COLO668 (cell line): Measurements from ENCODE around the gene GALE.
"Not testable (repeated sequence)": the region's sequence is repeated elsewhere in the genome, so short reads cannot be mapped to it uniquely, and the experiment has no call there.

Source experiments
- DNase-seq: peaks from one replicate; lab custom pipeline; 2025; ENCODE audit not compliant: unreplicated experiment; lab: John Stamatoyannopoulos, UW

Gene GALE

DNA sequence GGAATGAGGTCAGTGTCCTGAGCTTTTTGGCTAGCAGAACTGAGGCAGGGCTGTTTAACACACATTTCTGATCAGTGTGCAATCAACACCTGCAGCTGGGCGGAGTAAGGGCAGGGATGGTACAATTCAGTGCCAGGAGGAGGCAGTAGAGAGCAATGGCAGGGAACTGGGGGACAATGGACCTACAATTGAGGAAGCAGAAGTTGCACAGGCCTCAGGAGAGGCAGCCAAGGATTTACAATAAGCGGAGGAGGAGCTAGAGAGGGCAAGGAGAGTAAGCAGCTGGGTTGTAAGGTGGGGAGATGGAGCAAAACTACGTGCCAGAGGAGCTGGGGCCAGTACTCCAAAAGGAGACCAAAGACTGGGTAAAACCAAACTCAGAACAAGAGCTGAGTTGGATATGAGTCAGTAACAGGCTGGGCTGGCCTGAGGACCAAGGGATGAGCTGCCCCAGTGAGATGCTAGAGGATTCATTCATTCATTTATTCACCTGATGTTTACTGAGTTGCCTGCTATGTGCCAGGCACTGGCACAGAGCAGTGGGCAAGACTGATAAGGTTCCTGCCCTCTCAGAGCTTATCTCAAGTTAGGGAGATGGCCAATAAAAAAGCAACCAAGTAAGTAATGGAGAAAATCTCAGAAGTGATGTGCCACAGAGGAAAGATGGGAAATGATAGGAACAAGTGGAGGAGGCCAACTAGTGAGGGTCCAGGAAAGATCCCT, 10.4 kb upstream of the GALE start:
- DNase-seq: peak; percentile 60

DNA sequence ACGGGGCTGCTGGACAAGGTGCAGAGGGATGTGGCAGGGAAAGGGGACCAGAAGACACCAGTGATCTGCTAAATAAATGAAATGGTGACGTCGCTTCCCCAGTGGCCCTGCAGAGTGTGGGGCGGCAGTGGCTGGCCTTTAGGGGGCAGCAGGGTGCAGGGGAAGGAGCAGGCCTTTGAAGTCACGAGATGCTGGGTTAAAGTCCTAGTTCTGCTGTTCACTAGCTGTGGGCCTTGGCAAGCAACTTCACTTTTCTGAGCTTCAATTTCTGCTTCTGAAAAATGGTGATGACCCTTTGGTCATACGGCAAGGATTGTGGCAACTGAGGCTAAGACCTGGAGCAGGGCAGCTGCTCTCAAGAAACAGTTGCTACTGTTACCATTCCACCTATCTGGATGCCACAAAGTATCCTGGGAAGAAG, 9.2 kb upstream of the GALE start:
- DNase-seq: peak; percentile 90

DNA sequence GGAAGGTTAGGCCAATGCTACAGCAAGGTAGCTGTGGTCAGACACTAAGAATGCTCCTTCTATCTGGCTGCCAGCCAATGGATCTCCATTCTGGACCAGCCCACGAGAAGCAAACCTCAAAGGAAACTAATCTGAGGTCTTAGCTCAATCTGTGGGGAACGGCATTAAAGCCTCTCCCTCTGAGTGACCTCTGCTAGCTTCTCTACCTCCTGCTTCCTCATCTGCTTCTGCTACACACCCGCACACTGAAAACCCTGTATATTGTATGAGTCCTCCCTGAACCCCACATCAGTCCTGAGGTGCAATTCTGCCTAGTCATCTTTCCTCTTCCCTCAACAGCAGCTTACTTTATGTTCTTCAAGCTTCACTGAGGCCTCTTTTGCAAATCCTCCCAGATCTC, 6.9 kb upstream of the GALE start:
- no peak for DNase-seq

- no peak for DNase-seq
Observed at GRCh38 chr1:23806280-23806679, 5.7 kb upstream of the GALE start.

- DNase-seq: no peak
Observed at GRCh38 chr1:23805025-23805424, 4.5 kb upstream of the GALE start.

- DNase-seq: no peak
Observed at GRCh38 chr1:23804183-23804835, 3.8 kb upstream of the GALE start.

DNA sequence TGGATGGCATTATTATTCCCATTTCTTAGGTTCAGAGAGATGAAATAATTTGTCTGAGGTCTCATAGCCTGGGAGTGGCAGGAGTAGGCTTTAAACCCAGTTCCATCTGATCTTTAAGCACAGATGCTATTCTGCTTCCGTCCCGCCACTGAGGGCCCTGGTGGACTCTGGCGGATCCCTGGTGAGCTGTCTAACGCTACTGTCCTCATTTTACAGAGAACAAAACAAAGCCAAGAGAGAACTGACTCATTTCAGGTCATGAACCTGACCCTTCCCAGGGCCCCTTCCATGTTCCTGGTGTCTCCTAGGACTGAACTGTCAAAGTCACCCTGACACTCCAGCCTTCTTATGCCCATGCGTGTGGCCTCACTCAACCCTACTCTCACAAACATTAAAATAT, 3.1 kb upstream of the GALE start:
- no peak for DNase-seq

DNA sequence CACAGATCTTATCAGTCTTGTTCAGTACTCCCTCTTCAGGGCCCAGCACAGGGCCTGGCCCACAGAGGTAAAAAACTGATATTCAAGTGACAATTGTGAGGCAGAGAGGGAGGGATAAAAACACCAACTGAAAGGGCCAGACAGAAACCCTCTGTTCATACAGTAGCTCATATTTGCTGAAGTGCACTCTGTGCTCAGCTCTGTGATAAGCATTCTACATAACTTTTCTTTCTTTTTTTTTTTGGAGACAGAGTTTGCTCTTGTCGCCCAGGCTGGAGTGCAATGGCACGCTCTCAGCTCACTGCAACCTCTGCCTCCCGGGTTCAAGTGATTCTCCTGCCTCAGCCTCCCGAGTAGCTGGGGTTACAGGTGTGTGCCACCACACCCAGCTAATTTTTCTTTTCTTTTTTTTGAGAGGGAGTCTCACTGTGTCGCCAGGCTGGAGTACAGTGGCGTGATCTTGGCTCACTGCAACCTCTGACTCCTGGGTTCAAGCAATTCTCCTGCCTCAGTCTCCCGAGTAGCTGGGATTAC, 2.3 kb upstream of the GALE start:
- DNase-seq: not testable (repeated sequence)

- no peak for DNase-seq
Observed at GRCh38 chr1:23801876-23802275, 1.3 kb upstream of the GALE start.

- peak; percentile 70 for DNase-seq
Observed at GRCh38 chr1:23801338-23801748, 789 bp upstream of the GALE start.

DNA sequence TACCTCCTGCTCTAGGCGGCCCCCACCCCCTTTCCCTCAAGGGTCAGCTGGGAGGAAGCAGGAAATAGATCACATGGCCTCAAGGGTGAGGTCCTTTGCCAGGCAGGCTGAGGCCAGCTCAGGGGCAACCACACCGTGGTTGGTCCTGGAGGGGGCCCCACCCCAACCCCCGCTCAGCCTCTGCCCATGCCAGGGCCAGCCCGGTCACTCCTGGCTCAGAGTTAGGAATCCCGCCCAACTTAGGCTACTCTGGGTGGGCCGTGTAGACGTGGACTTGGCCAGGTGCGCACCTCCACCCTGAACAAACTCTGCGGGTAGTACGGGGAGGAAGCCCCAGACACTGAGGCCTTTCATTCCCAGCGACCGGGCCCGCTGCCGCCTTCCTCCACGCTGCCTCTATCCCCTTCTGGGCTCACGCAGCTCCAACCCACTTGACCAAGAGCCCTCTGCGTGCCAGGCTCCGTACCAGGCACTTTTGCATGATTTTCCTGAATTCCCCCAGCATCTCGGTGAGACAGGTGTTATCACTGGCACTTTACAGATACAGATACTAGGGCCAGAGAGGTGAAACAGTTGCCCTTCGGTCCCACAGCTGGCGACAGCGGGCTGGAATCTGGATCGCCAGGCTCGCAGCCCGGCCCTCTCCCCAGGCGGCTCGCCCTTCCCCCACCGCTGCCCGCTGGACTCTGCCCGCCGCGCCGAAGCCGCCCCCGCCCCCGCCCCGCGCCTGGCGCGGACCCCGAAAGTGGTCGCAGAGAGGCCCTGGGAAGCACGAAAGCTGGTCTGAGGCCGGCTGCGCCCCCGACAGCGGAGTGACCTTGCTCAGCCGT, 769 bp downstream of the GALE start:
- peak; percentile 92 for DNase-seq

GRCh38 chr1:23799255-23799569, 1.3 kb downstream of the GALE start:
- DNase-seq: no peak

DNA sequence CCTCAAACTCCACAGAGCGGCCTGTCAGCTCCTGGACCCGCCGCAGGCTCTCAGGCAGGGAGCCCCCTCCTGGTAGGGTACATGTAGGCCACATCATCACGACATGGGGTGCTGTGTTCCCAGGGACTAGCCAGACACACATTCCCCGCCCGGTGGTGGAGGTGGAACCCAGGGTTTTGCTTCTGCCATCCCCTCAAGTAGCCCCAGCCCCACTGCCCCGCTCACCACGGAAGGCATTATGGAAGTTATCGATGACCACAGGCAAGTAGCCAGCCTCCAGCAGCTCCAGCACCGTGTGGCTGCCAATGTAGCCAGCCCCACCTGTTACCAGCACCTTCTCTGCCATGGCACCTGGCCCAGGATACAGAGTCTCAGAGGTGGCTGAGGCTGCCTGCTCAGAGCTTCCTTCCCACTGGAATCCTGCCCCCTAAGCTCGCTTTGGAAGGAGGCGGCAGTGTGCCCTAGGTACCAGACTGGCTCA, 1.9 kb downstream of the GALE start:
- DNase-seq: no peak

DNA sequence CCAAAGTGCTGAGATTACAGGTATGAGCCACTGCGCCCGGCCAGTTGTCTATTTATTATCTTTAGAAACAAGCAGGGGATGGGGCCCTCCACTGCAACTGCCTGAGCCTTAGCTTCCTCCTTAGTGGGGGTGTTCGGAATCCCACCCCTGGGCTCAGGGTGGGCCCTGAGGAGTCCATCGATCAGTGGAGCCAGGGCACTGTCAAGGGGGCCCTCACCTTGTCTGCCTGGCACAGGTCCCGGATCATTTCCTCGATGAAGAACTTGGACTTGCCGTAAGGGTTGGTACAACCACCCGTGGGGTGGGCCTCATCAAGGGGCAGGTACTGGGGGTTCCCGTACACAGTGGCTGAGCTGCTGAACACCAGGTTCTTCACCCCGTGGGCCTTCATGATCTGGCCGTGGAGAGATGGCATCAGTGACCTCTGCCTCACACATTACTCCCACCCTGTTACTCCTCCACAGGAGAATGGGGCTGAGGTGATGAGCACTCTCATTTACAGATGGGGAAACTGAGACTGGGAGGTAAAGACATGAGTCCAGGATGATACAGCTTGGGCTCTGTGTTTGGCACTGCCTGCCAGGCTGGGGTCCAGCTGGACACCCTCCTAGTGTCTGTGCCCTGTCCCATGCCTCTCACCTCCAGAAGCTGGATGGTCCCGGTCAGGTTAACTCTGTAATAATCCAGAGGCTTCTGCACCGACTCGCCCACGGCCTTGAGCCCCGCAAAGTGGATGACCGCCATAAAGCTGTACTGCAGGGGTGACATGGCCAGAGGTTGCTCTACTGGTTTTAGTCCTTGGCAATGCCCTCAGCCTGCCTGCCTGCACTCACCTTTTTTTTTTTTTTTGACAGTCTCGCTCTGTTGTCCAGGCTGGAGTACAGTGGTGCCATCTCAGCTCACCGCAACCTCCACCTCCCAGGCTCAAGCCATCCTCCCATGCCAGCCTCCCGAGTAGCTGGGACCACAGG, 2.8 kb downstream of the GALE start:
- DNase-seq: no peak

DNA sequence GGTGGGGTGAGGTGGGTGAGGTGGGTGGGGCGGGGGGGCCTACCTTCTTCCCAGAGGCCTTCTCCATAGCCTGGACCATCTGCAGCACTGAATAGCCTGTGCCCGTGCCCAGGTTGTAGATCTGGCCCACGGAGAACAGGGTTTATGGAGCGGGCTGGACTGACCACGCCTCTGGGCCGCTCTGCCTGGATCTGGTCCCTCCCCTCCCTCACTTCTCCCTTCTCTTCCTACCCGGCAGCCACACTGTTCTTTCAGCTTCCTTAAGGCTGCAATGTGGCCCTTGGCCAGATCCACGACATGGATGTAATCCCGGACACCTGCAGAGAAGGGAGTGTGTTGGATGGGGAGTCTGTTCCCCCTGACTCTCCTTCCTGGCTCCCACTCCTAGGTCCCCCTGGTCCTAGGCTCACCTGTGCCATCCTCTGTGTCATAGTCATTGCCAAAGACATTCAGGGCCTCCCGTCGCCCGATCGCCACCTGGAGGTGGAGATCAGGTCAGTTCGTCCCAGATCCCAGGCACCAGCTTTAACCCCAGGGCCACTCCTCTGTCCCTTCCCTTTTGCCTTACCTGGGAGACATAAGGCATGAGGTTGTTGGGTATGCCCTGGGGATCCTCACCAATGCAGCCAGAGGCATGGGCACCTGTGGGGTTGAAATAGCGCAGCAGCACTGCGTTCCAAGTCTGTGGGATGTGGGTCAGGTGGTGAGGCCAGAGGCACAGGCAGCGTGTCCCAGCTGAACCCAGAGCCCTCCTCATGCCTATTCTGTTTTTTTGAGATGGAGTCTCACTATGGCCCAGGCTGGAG, 3.9 kb downstream of the GALE start:
- no peak for DNase-seq

DNA sequence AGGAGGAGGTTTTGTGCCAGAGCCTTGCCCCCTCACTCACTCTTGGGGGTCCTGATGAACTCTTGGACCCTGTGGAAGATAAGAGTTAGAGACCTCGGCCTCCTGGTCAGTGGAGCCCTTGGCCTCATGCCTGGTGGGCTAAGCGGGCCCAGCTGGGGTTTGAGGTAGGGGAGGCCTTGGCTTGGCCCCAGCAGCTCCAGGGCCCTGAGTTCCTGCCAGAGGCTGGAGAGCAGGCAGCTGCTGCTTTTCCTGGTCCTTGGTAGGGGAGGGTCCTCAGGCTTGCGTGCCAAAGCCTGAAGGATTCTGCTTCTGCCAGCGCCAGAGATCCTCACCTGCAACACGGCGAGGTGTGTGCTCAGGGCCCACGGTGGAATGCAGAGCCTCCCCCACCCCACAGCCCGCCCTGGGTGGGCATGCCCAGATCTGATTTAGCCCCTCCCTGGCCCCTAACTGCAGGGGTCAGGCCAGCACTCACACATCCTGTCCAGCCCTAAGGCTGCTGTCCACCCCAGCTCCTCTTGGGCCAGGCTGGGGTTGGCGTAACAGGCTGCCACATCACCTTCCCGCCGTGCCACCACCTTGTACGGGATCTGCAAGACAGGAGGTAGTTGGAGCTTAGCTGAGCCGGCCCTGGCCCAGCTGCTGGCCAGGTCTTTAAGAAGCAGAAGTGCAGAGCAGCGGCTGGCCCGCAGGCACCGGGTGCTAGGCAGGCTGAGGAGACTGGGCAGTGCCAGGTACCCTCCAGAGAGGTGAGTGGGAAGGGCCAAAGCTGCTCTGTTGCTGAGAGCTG, 4.7 kb downstream of the GALE start:
- no peak for DNase-seq

DNA sequence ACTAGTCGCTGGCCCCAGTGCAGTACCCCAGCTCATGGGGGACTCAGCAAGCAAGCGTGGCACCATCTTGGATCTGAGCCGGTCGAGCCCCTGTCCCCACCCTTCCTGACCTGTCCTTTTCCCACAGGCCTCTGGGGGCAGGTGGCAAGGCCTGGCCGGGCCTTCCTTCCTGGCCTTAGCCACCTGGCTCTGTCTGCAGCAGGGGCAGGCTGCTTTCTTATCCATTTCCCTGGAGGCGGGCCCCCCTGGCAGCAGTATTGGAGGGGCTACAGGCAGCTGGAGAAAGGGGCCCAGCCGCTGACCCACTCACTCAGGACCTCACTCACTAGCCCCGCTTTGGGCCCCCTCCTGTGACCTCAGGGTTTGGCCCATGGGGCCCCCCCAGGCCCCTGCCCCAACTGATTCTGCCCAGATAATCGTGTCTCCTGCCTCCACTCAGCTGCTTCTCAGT, 5.8 kb downstream of the GALE start:
- not testable (repeated sequence) for DNase-seq

DNA sequence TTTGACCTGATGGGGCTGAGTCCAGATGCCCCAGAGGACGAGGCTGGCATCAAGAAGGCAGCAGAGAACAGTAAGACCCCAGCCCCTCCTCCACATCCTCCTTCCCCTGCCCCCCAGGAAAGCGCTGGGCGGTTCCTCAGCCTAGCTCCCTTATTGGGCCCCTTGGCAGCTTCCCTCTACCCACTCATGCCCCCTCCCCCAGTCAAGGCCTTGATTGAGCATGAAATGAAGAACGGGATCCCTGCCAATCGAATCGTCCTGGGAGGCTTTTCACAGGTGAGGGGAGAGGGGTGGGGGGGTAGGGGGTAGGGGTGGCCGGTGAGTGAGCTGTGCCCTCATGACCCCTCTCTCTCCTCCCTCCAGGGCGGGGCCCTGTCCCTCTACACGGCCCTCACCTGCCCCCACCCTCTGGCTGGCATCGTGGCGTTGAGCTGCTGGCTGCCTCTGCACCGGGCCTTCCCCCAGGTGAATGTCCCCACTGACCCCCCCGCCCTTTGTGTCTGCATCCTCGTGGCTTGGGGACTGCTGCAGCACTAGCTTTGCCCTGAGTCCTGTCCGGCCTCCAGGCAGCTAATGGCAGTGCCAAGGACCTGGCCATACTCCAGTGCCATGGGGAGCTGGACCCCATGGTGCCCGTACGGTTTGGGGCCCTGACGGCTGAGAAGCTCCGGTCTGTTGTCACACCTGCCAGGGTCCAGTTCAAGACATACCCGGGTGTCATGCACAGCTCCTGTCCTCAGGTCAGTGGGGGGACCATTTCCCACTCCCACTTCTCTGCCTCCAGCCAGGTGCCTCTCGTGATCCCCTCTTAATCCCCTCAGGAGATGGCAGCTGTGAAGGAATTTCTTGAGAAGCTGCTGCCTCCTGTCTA, 6.5 kb downstream of the GALE start:
- DNase-seq: no peak
